GM23248 (cell line): ENCODE measurements around the gene TMED3. TPM values are rescaled to one million over a fixed set of nuclear protein-coding genes. Genes with fewer than 3 reads are reported as not detected.

Experiments used
- DNase-seq: peaks from one replicate; pipeline ENCODE4 v3.0.0-alpha.2; 2015
- H2AFZ ChIP-seq: fragments of 200-600 bp; sonication (generic); 2 replicates; pipeline ENCODE4 v1.6.1; 2016; ENCODE audit warnings: antibody characterized with exemption
- H3F3A ChIP-seq: fragments of 200-600 bp; sonication (generic); 2 replicates; pipeline ENCODE4 v1.6.1; 2016; ENCODE audit warnings: mild to moderate bottlenecking, antibody characterized with exemption, mixed run types; ENCODE audit not compliant: insufficient read depth
- H3K27ac ChIP-seq: fragments of 200-600 bp; sonication (generic); 2 replicates; pipeline ENCODE4 v1.5.1; 2016; ENCODE audit warnings: mild to moderate bottlenecking
- H3K27me3 ChIP-seq: fragments of 200-600 bp; sonication (generic); replicated peaks from 2 replicates; pipeline ENCODE4 v1.6.1; 2016; ENCODE audit warnings: mild to moderate bottlenecking; ENCODE audit not compliant: insufficient read depth
- H3K36me3 ChIP-seq: fragments of 200-600 bp; sonication (generic); 2 replicates; pipeline ENCODE4 v1.6.1; 2016; ENCODE audit warnings: low read depth, mild to moderate bottlenecking
- H3K4me1 ChIP-seq: fragments of 200-600 bp; sonication (generic); 2 replicates; pipeline ENCODE4 v1.6.1; 2016; ENCODE audit warnings: mild to moderate bottlenecking; ENCODE audit not compliant: insufficient read depth
- H3K4me2 ChIP-seq: fragments of 200-600 bp; sonication (generic); one replicate; pipeline ENCODE4 v1.6.1; 2016; ENCODE audit warnings: mild to moderate bottlenecking; ENCODE audit not compliant: unreplicated experiment
- H3K4me3 ChIP-seq: fragments of 200-600 bp; sonication (generic); 2 replicates; pipeline ENCODE4 v1.5.1; 2016; ENCODE audit warnings: mild to moderate bottlenecking
- H3K79me2 ChIP-seq: fragments of 200-600 bp; sonication (generic); 2 replicates; pipeline ENCODE4 v1.6.1; 2016; ENCODE audit warnings: mild to moderate bottlenecking; ENCODE audit not compliant: insufficient read depth
- H3K9ac ChIP-seq: fragments of 200-600 bp; sonication (generic); 2 replicates; pipeline ENCODE4 v1.6.1; 2016; ENCODE audit warnings: mild to moderate bottlenecking
- H3K9me2 ChIP-seq: fragments of 200-600 bp; sonication (generic); 2 replicates; pipeline ENCODE4 v1.6.1; 2016; ENCODE audit warnings: mixed run types, mild to moderate bottlenecking, moderate library complexity; ENCODE audit not compliant: insufficient read depth
- H3K9me3 ChIP-seq: fragments of 200-600 bp; sonication (generic); one replicate; pipeline ENCODE4 v1.6.1; 2017; ENCODE audit warnings: low read depth
- H4K20me1 ChIP-seq: fragments of 200-600 bp; sonication (generic); 2 replicates; pipeline ENCODE4 v1.6.0; 2016; ENCODE audit not compliant: insufficient read depth
- EZH2 ChIP-seq: fragments of 200-600 bp; sonication (generic); IDR thresholded peaks from 2 replicates; pipeline ENCODE4 v1.6.1; 2018; ENCODE audit warnings: antibody characterized with exemption, mild to moderate bottlenecking; ENCODE audit not compliant: insufficient read depth, poor library complexity, severe bottlenecking
- EZH2phosphoT487 ChIP-seq: fragments of 200-600 bp; sonication (generic); IDR thresholded peaks from 2 replicates; pipeline ENCODE4 v1.6.1; 2018; ENCODE audit warnings: antibody characterized with exemption, moderate library complexity, mild to moderate bottlenecking, low read depth; ENCODE audit not compliant: insufficient read depth
- WGBS, 2 experiments: methylation state at CpG; one replicate each; pipeline ENCODE4 v1.1.6; 2015 to 2017; ENCODE audit warnings: low lambda C conversion rate in 2 of 2, low coverage in 1 of 2; ENCODE audit errors: missing lambda C conversion rate in 2 of 2; 5-methylcytosine and 5-hydroxymethylcytosine counted together
- in situ Hi-C: fragments of 300-500 bp; cut with MboI; formaldehyde crosslinking; loops from 2 replicates; pipeline ENCODE4 v1.15.0; 2020
- polyA plus RNA-seq: library from polyadenylated mRNA; unstranded; fragments of >200 nt; fragmentation: Nextera tagmentation; extraction: Ambion mirVana; gene quantifications from 2 replicates; pipeline ENCODE4 v1.2.1, GENCODE V29; 2016
- total RNA-seq: library from RNA; depleted of rRNA; stranded (reverse); fragments of >200 nt; shearing (Covaris generic); gene quantifications from 2 replicates; pipeline ENCODE4 v1.2.3, GENCODE V29; 2014

Gene TMED3
- total and polyA plus RNA-seq, 2 experiments from 2014 or later, result 168 to 209 TPM

- Histone ChIP-seq H3K9me3 (no peaks in the 10 kb centered on the region), H3K79me2 (no peaks in the 10 kb centered on the region), H3K4me1 (no peaks in the 10 kb centered on the region), H3K9ac (no peak overlapping the region), H3K9me2 (no peaks in the 10 kb centered on the region), H2AFZ (no peak overlapping the region), H3K27ac (no peak overlapping the region), H3K4me3 (no peak overlapping the region), H3F3A (no peaks in the 10 kb centered on the region), H3K36me3 (no peaks in the 10 kb centered on the region), H3K4me2 (no peak overlapping the region), H3K27me3 (no peaks in the 10 kb centered on the region), H4K20me1 (no peaks in the 10 kb centered on the region)
- no peak for DNase-seq
- WGBS, 2 experiments, result 77 to 81% methylated on average over 9 of the region's 9 CpGs
- no peak for TF ChIP-seq EZH2
- TF ChIP-seq EZH2phosphoT487, result no peak
- in situ Hi-C loops, result loop anchor here (10.0 kb wide), 1 partner anchor 643 kb away; no protein-coding TSS in a partner anchor
Measured at GRCh38 chr15:79341396-79341795, 30.5 kb downstream of the TMED3 start.

DNA sequence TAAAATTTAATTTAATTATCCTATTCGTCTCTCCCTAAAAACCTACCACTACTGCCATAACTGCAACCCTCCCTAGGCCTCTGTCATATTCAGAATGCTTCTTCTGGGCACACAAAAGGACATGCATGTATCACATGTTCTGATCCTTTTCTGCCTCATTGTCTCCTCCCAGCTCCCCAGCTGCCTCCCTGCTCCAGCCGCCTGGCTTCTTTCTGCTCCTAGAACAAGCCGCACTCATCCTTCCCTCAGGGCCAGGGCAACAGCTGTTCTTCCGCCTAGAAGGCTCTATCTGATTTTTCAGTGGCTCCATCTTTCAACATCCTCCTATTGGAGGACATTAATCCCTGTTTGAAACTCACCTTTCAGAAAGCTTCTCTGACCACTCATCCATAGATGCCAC is 38.6 kb downstream of the TMED3 start:
- no peaks in the 10 kb centered on the region for H3K4me1 ChIP-seq
- H4K20me1 ChIP-seq, result no peaks in the 10 kb centered on the region
- H3K9me2 ChIP-seq, result no peaks in the 10 kb centered on the region
- no peak for TF ChIP-seq EZH2
- TF ChIP-seq EZH2phosphoT487, result no peak
- no peaks in the 10 kb centered on the region for H3K27me3 ChIP-seq
- WGBS, 2 experiments, result 98 to 99% methylated on average over 4 of the region's 4 CpGs
- H3K36me3 ChIP-seq, result no peaks in the 10 kb centered on the region
- H3K4me2 ChIP-seq, result no peak overlapping the region
- H3K9me3 ChIP-seq, result no peaks in the 10 kb centered on the region
- H3K27ac ChIP-seq, result no peak overlapping the region
- peaks cover 3% of the 10 kb centered on the region; the same call in 1 of the 2 replicates for H3F3A ChIP-seq
- no peak for DNase-seq
- H2AFZ ChIP-seq, result no peak overlapping the region
- H3K4me3 ChIP-seq, result no peak overlapping the region
- in situ Hi-C loops, result loop anchor here (10.0 kb wide), 1 partner anchor 635 kb away; no protein-coding TSS in a partner anchor
- H3K9ac ChIP-seq, result no peak overlapping the region
- H3K79me2 ChIP-seq, result no peaks in the 10 kb centered on the region

- no peak for DNase-seq
- Histone ChIP-seq H3K9me3 (no peaks in the 10 kb centered on the region), H3K4me2 (no peak overlapping the region), H3K27ac (no peak overlapping the region), H3F3A (peaks cover 3% of the 10 kb centered on the region; the same call in 1 of the 2 replicates), H3K4me3 (no peak overlapping the region), H3K9ac (no peak overlapping the region), H3K36me3 (no peaks in the 10 kb centered on the region), H3K79me2 (no peaks in the 10 kb centered on the region), H4K20me1 (no peaks in the 10 kb centered on the region), H2AFZ (no peak overlapping the region), H3K4me1 (no peaks in the 10 kb centered on the region), H3K9me2 (no peaks in the 10 kb centered on the region), H3K27me3 (no peaks in the 10 kb centered on the region)
- 85 to 91% methylated on average over 1 of the region's 1 CpG for WGBS, 2 experiments
- in situ Hi-C loops, result no loop called here
- TF ChIP-seq EZH2phosphoT487, result no peak
- no peak for TF ChIP-seq EZH2
Measured at GRCh38 chr15:79352206-79352605, 41.3 kb downstream of the TMED3 start.

DNA sequence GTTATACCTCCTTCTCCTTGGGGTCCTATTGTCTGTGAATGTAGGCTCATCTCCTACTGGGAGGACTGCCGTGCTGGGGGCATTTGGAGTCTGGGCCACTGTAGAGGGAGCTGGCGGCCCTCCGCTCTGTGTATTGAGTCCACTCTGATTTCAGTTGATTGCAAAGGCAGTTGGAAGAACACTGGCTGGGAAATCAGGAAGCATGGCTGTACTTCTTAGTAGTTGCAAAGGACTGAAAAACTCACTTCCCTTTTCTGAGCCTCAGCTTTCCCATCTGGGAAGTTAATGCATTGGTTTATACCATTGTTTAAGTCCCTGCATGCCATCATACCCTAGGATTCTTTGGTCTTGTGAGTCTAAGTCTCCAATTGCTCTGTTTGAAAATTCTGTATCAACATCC is 46.7 kb downstream of the TMED3 start:
- Histone ChIP-seq H3K27ac (no peak overlapping the region), H2AFZ (no peak overlapping the region), H3K4me2 (no peak overlapping the region), H3K79me2 (no peaks in the 10 kb centered on the region), H3K9me2 (no peaks in the 10 kb centered on the region), H3K4me3 (no peak overlapping the region), H3F3A (peaks cover under 1% of the 10 kb centered on the region; the same call in 1 of the 2 replicates), H3K36me3 (no peaks in the 10 kb centered on the region), H3K9ac (no peak overlapping the region), H3K9me3 (no peaks in the 10 kb centered on the region), H3K27me3 (no peaks in the 10 kb centered on the region), H3K4me1 (peaks cover under 1% of the 10 kb centered on the region; the same call in 1 of the 2 replicates), H4K20me1 (no peaks in the 10 kb centered on the region)
- no peak for TF ChIP-seq EZH2
- no peak for TF ChIP-seq EZH2phosphoT487
- WGBS, 2 experiments, result 98 to 99% methylated on average over 3 of the region's 3 CpGs
- in situ Hi-C loops, result no loop called here
- DNase-seq, result no peak

DNA sequence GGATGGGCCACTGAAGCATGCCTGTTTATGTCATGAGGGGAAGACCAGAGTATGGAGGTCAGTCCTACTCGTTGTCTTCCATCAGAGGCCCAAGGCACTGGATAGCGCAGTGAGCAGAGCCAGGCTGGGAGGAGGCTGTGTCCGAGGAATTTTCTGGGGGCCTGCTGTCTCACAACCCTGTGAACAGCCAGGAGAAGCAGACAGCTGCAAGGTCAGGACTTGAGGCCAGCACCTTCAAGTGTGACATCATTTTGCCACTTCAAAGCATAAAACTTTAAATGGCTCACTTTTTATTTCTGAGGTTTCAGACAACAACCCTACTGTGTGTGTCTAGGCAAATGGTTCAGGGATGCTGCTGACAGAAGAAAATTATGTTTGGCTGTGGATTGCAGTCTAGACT is 47.2 kb downstream of the TMED3 start:
- Histone ChIP-seq H4K20me1 (no peaks in the 10 kb centered on the region), H3K9ac (no peak overlapping the region), H3K4me1 (peaks cover 6% of the 10 kb centered on the region), H3F3A (peaks cover 5% of the 10 kb centered on the region; the same call in 1 of the 2 replicates), H3K79me2 (no peaks in the 10 kb centered on the region), H3K36me3 (no peaks in the 10 kb centered on the region), H3K9me2 (no peaks in the 10 kb centered on the region), H3K27ac (no peak overlapping the region), H3K9me3 (no peaks in the 10 kb centered on the region), H3K27me3 (no peaks in the 10 kb centered on the region), H3K4me2 (no peak overlapping the region), H3K4me3 (no peak overlapping the region), H2AFZ (no peak overlapping the region)
- in situ Hi-C loops, result no loop called here
- 94 to 100% methylated on average over 3 of the region's 3 CpGs for WGBS, 2 experiments
- no peak for TF ChIP-seq EZH2phosphoT487
- no peak for TF ChIP-seq EZH2
- no peak for DNase-seq
